HG03457 (cell line): ENCODE data around the gene OSBPL5.

Source experiments
- ATAC-seq: cut with Tn5 transposase; IDR thresholded peaks from one replicate; pipeline ENCODE4 v1.9.1; 2021; ENCODE audit warnings: moderate number of reproducible peaks; ENCODE audit not compliant: unreplicated experiment

OSBPL5 gene

DNA sequence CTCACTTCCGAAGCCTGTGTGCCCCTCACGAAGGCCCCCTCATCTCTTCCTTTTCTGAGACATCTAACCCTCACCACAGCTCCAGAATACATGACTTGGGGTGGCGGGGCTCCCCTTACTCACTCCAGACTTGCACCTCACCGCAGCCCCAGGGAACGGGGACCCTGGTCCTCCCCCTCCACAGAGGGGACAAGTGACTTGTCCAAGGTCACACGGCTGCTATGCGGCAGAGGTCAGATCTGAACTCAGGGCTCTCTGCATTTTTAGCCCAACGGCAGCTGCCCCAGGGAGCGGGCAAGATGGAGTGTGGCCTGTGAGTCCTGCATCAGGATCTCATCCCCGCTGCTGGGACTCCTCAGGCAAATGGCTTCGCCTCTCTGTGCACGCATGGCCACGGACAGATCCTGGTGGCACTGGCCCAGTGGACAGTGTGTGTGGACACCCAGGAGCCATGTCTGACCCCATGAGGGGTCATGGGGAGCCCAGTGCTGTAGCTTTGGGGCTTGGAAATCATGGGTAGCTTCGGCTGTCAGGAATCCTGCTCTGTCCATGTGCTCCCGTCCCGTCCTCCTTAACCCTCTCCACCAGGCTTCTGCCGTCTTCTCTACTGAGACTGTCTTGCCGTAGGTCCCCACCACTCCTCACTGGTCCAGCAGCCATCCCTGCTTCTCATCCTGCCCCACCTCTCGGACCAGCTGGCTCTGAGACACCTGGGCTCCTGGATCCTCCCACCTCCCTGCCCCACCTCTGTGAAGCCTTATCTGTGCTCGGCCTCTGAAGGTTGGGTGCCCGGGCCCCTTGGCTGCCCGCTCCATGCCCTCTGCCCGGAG lies 59.9 kb downstream of the OSBPL5 start:
- no peak for ATAC-seq

DNA sequence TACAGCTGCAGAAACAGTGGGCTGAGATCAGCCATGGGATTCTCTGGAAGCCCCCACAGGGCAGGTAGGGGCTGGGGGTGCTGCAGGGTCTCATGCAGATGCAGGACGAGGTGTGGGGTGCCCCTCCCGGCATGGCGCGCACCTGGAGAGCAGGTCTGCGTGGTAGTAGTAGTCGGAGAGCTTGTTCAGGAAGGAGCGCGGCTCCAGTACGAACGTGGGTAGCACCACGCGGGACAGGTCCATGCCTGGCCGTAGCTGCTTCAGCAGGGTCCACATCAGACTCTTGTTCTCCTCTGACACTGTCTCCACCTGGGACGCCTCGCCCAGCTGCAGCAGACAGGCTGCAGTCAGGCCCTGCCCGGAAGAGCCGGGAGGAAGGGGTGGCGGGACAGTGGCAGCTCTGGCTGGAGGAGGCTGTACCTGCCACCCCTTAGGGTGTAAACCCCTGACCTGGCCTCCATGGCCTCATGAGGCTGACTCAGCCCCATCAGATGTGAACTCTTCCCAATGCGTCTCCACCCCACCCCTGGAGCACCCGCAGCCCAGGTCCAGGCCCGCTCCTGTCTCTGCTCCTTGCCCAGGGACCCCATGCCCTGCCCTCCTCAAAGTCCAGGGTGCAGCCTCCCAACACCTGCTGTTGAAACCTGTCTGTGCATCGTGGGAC lies 60.9 kb downstream of the OSBPL5 start:
- no peak for ATAC-seq

GRCh38 chr11:3103076-3103475 lies 62.0 kb downstream of the OSBPL5 start:
- ATAC-seq = no peak

GRCh38 chr11:3102641-3102921 lies 62.5 kb downstream of the OSBPL5 start:
- no peak for ATAC-seq

DNA sequence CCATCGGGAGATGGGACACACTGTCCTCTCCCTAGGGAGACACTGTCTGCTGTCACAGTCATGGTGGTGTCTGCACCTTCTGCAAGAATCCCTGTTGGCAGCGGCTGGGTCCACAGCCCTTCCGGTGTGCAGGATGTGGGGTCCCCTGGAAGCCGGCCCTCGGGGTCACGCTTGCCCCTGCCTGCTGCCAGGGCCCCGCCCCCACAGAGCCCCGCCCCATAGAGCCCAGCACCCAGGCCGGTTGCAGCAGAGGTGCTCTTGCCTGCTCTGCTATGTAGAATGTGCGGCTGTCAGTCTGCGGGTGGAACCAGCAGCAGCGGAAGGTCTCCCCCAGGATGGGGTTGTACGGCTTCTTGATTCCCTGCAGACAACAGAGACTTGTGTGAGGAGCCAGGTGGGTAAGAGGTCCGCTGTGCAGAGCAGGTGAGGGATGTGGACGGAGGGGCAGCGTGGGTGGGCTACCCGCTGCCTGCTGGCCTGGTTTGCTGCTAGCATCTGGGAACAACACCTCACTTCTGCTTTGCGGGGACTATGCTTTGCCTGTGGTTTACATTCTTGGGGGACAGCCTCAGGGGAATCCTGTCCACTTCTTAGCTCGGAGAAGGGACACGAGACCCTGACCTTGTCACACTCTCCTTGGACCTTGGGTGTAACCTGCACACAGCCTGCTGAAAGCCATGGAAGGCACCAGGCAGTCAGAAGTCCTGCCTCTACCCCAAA lies 63.0 kb downstream of the OSBPL5 start:
- ATAC-seq = no peak

DNA sequence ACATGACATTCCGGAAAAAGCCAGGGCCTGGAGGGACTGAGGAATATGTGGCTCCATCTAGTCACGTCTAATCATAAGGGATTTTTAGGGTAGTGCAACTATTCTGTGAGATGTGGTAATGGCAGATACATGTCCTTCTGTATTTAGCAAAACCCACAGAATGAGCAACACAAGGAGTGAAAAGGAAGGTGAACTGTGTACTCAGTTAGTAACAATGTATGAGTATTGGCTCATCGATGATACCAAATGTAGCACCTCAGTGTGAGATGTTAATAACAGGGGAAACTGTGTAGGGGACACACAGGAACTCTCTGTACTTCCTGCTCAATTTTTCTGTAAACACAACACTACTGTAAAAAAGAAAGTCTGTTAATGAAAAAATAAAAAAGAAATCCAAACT lies 65.9 kb downstream of the OSBPL5 start:
- ATAC-seq = no peak

GRCh38 chr11:3096909-3097530 lies 68.1 kb downstream of the OSBPL5 start:
- no peak for ATAC-seq

GRCh38 chr11:3095712-3096361 lies 69.3 kb downstream of the OSBPL5 start:
- no peak for ATAC-seq

GRCh38 chr11:3094223-3094824 lies 70.8 kb downstream of the OSBPL5 start:
- ATAC-seq = no peak

- ATAC-seq = no peak
These were observed 71.6 kb downstream of the OSBPL5 start for GRCh38 chr11:3093281-3094191.

DNA sequence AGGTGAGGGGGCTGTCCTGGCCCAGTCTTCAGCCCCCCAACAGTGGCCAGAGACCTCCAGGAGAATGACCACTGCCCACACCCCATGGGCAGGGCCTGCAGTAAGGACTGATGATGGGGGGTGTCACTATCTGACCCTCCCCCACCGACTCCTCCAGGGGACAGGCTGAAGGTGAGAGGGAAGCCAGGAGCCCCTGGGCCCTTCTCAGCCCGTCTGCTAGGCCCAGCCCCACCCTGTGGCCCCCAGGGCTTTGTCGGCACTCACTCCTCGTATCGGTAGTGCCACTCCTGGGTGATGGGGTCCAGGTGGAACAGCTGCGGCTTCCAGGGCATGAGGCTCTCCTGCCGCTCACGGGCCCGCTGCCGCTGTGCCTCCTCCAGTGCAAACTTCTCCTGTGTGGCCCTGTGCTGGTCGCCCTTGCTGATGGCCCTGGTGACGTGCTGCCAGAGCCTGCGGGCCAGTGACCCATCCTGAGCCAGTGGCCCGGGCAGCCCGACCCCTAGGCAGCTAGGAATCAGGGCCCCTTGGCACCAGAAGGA lies 72.4 kb downstream of the OSBPL5 start:
- no peak for ATAC-seq

GRCh38 chr11:3091846-3092602 lies 73.1 kb downstream of the OSBPL5 start:
- ATAC-seq = no peak

DNA sequence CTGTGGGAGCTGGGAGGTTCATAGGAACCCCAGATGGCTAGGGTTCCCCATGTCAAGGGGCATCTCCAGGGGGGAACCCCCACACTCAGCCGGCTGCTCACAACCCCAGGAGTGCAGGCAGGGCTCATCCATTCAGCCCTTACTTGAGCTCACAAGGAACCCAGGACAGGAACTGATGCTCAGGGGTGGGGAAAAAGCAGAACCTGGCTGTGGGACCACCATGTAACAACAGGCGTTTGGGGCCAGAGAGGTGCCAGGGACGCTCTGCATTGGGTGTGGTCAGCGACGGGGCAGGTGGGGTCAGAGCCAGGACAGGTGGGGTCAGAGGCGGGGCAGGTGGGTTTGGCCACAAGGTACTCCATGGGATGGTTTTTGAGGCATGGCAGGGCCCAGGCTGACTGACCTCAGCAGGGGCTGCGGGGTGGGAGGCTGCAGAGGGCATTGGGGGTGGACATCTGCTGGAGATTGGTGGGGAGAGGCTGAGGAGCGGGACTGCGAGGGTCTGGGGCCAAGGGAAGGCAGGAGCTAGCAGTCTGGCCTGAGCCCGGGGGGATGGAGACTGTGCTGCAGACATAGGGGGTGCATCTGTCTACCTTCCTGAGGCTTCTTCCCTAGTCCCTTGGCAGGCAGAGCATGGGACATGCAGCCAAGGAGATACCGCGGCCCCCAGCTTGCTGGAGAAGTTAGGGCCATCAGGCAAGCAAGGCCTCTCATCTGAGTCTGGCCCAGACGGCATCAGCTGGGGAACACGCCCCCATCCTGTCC lies 73.8 kb downstream of the OSBPL5 start:
- no peak for ATAC-seq

DNA sequence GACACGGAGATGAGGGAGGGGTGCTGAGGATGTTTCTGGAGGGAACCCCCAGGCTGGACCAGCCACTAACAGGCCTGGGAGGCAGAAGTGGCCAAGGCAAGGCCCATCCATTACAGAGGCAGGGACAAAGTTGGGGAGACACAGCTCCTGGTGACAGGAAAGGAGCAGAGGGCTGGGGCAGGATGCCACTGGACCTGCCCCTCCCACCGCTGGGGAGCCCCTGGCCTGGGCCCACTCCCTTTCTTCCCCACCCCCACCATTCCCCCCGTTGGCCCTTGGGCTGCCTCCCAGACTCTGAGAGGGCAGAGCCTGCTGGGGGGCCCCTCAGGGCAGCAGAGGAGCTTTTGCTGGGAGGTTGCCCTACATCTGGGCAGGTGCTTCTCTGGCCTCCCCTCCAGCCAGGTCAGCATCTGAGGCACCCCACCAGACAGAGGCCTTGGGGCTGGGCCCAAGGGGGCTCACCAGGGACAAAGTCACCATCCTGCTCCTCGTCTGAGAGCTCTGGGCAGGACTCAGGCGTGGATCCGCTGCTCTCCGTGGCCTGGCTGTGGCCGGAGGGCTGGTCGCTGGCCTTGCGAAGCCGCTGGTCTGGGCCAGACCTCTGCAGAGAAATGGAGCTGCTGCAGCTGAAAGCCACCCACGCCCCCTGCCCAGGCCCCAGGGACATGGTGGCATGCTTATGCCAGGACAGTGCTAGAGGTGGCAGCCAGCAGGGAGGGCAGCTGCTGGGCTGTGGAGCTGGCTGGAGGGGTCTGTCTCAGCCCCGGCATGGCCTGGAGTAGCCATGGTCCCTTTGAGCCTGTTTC lies 74.8 kb downstream of the OSBPL5 start:
- ATAC-seq = no peak

DNA sequence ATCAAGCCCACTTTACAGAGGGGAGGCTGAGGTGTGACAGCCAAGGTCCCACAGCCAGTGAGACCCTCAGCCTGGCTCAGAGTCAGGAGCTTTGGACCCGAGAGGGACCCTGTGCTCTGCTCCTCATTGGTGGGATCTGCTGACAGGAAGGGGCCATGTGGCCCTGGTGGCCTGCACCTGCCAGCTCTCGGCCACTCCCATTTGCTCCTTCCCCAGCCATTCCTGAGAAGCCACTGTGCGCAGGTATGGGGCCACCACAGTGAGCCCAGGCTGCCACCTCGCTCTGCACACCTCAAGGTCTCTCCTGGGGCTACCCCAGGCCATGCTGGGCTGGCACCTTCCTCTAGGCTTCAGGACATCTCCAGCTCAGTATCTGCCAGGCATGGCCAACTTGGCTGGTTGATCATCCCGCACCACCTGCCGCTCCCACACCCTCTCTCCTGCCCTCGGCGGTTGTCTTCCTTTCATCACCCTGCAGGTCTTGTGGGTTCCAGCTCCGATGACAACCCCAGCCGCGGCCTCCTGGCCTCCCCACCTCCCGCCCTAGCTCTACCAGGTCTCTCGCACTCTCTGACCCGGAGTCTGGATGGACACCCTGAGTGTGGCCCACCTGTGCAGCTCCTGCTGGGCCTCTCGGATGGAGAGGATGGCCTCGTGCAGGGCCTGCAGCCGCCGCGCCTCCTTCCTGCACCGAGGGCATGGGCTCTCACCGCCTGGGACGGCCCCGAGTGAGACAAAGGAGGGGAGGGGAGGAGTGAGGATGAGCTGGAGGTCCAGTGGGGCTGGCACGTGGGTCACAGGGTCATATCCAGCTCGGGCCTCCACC lies 75.7 kb downstream of the OSBPL5 start:
- no peak for ATAC-seq

- ATAC-seq = no peak
These were observed 76.3 kb downstream of the OSBPL5 start for GRCh38 chr11:3088806-3089205.
